T-helper 9 cell (primary cell): ENCODE measurements around the gene RCC1.
"Not testable (repeated sequence)": the region's sequence is repeated elsewhere in the genome, so short reads cannot be mapped to it uniquely, and the experiment has no call there.

ENCODE experiments used
- DNase-seq: peaks from one replicate; pipeline ENCODE4 v3.0.0-alpha.2; 2020

RCC1 gene

GRCh38 chr1:28551381-28551780 lies 45.5 kb downstream of the RCC1 start:
- no peak for DNase-seq

- peak; percentile 95 for DNase-seq
Observed at GRCh38 chr1:28552758-28553663, 47.2 kb downstream of the RCC1 start, which contains the start of gene TRNAU1AP. Gene TRNAU1AP (plus strand): TSS chr1:28553085. CDS start chr1:28553111, 26 bp downstream.

- DNase-seq = no peak
Observed at GRCh38 chr1:28560886-28561285, 55.0 kb downstream of the RCC1 start.

- DNase-seq = no peak
Observed at GRCh38 chr1:28564310-28564709, 58.5 kb downstream of the RCC1 start.

- no peak for DNase-seq
Observed at GRCh38 chr1:28565040-28565439, 59.2 kb downstream of the RCC1 start.

GRCh38 chr1:28565726-28566125 lies 59.9 kb downstream of the RCC1 start:
- no peak for DNase-seq

- no peak for DNase-seq
Observed at GRCh38 chr1:28566931-28567330, 61.1 kb downstream of the RCC1 start.

GRCh38 chr1:28571911-28572310 lies 66.1 kb downstream of the RCC1 start:
- no peak for DNase-seq

GRCh38 chr1:28572891-28573290 lies 67.0 kb downstream of the RCC1 start:
- not testable (repeated sequence) for DNase-seq

GRCh38 chr1:28573564-28573963 lies 67.7 kb downstream of the RCC1 start:
- no peak for DNase-seq

- no peak for DNase-seq
Observed at GRCh38 chr1:28577052-28577678, 71.3 kb downstream of the RCC1 start.

- DNase-seq = no peak
Observed at GRCh38 chr1:28577738-28578536, 72.1 kb downstream of the RCC1 start.

- DNase-seq = no peak
Observed at GRCh38 chr1:28578696-28579218, 72.9 kb downstream of the RCC1 start.

- DNase-seq = no peak
Observed at GRCh38 chr1:28579401-28579800, 73.6 kb downstream of the RCC1 start.

GRCh38 chr1:28580722-28581530 lies 75.1 kb downstream of the RCC1 start:
- peak; percentile 43 for DNase-seq

- DNase-seq = peak; percentile 90
Observed at GRCh38 chr1:28581531-28582247, 75.8 kb downstream of the RCC1 start.

- DNase-seq = no peak
Observed at GRCh38 chr1:28582248-28582615, 76.4 kb downstream of the RCC1 start.

- DNase-seq = not testable (repeated sequence)
Observed at GRCh38 chr1:28586585-28587391, 80.9 kb downstream of the RCC1 start.
